AG04449 (cell line): ENCODE data around the gene ZNF775.

ENCODE experiments used
- CTCF ChIA-PET: fragments of 350-600 bp; formaldehyde crosslinking; extraction: SDS; loops from one replicate; lab custom pipeline; 2021; ENCODE audit warnings: antibody characterized with exemption; lab: Yijun Ruan, JAX
- POLR2A ChIA-PET: fragments of 400-600, 350-600 bp; formaldehyde crosslinking; extraction: SDS; loops from one replicate; lab custom pipeline; 2020; ENCODE audit warnings: antibody characterized with exemption, inconsistent platforms; lab: Yijun Ruan, JAX
- DNase-seq: peaks from one replicate; pipeline ENCODE4 v3.0.0-alpha.2; 2010; ENCODE audit warnings: low read depth, low spot score
- H3K4me3 ChIP-seq: 2 replicates; pipeline ENCODE4 v1.5.1; 2011; ENCODE audit warnings: low read depth, mild to moderate bottlenecking, control low read depth, low read length
- TF ChIP-seq, protein P1 (sequence below): IDR thresholded peaks from one replicate; pipeline ENCODE4 v1.5.1; 2011; ENCODE audit warnings: mild to moderate bottlenecking, moderate library complexity, low read length, control low read depth, inconsistent platforms; ENCODE audit not compliant: insufficient read depth; ENCODE audit errors: missing control alignments

The ZNF775 gene

DNA sequence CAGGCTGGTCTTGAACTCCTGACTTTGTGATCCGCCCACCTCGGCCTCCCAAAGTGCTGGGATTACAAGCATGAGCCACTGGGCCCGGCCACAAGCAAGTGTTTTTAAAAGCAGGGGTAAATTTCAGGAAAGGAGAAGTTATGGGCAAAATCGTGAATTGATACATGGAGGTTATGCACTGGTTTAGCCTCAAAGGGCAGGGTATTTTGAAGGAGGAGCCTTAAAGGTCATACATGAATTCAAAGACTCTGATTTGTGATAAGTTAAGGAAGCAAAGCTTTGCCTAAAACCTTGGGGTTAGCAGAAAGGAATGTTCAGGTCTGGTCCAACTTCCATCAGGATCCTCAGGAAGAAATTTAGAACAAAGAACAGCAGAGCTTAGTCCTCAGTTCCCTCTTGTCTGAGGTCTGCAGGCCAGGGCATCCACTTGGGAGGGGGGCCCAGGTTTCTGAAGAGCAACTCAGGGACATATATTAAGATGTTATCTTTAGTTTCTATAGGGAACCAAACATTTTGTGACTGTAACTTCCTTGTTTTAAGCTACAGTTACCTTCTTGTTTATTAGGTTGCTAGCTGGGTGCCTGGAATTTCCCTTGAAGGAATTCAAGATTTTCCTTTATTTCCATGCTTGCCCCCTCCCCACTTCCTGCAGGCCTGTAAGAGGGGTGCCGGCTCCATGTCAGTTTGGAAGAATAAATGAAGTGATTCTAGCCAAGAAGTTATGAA is 13.3 kb upstream of the ZNF775 start:
- ChIA-PET CTCF (interaction anchor here (0.9 to 4.9 kb wide), 4 partner anchors 10 to 66 kb away, joined by 3 to 37 read pairs (median 4); no protein-coding TSS in a partner anchor), POLR2A (no interaction called here)

DNA sequence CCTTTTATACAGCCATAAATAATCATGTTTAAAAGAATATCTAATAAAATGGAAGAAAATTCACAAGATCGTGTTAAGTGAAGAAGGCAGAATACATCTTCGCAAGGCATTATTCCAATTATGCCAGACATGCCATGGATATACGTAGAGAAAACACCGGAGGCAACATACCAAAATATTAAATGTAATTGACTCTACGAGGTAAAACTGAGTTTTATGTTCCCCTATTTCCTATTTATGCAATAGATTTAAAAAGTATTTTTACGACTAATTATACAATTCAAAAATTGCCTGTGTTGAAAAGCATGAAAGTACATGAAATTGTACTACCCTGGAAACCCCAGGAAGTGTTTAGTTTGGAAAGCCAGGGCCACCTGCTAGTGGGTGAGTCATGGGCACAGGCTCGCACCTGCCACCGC is 11.4 kb upstream of the ZNF775 start:
- ChIA-PET CTCF (interaction anchor here (2.4 to 4.9 kb wide), 3 partner anchors 10 to 36 kb away, joined by 15 to 37 read pairs (median 28); a partner anchor contains a TSS), POLR2A (interaction anchor here (2.3 kb wide), 1 partner anchor 38 kb away, joined by 10 read pairs; a partner anchor contains a TSS)
- H3K4me3 ChIP-seq, result peak overlapping the region; percentile 89
- TF ChIP-seq, protein P1, sequence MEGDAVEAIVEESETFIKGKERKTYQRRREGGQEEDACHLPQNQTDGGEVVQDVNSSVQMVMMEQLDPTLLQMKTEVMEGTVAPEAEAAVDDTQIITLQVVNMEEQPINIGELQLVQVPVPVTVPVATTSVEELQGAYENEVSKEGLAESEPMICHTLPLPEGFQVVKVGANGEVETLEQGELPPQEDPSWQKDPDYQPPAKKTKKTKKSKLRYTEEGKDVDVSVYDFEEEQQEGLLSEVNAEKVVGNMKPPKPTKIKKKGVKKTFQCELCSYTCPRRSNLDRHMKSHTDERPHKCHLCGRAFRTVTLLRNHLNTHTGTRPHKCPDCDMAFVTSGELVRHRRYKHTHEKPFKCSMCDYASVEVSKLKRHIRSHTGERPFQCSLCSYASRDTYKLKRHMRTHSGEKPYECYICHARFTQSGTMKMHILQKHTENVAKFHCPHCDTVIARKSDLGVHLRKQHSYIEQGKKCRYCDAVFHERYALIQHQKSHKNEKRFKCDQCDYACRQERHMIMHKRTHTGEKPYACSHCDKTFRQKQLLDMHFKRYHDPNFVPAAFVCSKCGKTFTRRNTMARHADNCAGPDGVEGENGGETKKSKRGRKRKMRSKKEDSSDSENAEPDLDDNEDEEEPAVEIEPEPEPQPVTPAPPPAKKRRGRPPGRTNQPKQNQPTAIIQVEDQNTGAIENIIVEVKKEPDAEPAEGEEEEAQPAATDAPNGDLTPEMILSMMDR, result no peak
- no peak for DNase-seq

More for the DNA sequence above, 13.3 kb upstream of the ZNF775 start:
- no peak for DNase-seq
- TF ChIP-seq, protein P1, result no peak
- no peak overlapping the region for H3K4me3 ChIP-seq

DNA sequence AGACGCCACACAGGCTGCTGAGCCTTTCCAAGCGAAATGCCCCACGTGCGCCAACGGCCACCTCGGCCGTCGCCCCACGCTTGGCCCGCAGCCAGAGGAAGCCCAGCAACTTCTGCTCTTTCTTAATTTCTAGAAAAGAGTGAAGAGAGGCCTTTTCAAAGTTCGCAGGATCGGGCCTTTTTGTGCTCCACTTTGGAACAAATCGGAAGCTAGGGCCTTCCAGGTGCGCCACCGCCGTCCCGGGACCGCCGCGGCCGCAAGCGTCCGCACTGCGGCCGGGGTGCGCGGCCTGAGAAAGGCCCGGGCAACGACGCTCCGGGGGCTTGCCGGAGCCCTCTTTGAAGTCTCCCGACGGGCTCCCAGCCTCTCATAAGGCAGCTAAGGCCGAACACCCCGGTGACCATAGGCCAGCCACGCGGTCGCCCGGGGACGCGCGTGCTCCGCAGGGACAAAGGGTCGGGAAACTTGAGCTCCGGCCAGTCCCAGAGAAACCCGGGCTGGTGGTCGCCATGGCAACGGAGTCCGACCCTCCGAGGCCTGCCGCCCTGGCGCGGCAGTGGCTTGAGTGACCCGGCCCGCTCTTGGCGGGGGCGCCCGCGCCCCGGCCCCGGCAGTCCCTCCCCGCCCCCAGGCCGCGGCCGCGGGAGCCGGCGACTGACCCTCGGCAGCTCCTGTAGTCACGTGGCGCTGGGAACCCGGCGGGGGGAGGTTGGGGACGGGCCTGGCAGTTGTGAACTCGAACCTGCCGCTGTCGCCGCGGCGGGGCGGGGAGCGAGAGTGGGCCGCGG is 10.8 kb upstream of the ZNF775 start, which contains the start of gene REPIN1:
REPIN1 (plus strand) TSS at position 727 of the 788 bp plus-strand sequence. CDS start 890 bp downstream, outside the sequence.
- CTCF ChIA-PET, result interaction anchor here (2.4 to 4.9 kb wide), 3 partner anchors 10 to 35 kb away, joined by 15 to 37 read pairs (median 28); a partner anchor contains a TSS
- DNase-seq, result no peak
- H3K4me3 ChIP-seq, result peak within 1 kb of the TSS; percentile 89
- POLR2A ChIA-PET, result interaction anchor here (1.4 to 2.3 kb wide), 3 partner anchors 10 to 38 kb away, joined by 4 to 12 read pairs (median 10); a partner anchor contains a TSS
- TF ChIP-seq, protein P1, result no peak

DNA sequence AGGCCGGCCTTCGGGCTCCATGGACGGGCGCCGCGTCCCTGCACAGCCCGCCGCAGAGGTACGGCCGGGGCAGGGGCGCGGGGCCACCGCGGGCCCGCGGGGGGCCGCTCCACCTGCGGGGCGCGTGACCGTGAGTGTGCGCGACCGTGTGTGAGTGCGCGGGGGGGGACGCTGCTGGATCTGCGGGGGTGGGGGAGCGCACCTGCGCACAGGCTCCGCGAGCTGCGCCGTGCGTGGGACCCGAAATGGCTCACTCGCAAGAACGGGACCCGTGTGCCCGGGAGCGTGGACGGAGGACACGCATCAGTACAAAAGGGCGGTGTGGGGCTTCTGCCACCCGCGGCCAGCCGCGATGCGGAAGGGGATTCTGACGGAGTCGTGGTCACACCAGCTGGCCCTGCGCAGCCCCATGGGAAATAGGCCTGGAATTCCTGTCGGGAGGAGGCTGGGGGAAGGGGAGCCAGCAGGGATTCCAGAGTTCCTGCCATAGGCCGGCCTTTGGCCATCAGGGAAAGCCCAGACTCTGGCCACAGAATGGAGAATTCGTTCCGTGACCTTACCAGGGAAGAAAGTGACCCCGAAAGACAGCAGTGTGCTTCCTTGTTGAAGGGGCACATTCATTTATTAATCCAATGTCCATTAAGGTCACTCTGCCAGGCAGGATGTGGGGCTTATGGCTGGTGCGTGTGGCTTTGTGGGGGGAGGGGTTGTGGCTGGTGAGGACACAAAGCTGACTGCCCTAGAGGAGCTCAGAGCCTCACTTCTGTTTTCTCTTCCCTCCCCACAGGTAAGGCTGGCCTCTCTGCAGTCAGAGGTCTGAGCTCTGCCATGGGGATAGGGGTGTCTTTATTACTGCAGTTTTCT is 10.0 kb upstream of the ZNF775 start:
- POLR2A ChIA-PET, result interaction anchor here (0.7 to 2.3 kb wide), 4 partner anchors 9 to 37 kb away, joined by 3 to 12 read pairs (median 7); a partner anchor contains a TSS
- DNase-seq, result no peak
- H3K4me3 ChIP-seq, result peak overlapping the region; percentile 89
- TF ChIP-seq, protein P1, result no peak
- CTCF ChIA-PET, result interaction anchor here (1.0 to 4.9 kb wide), 4 partner anchors 9 to 38 kb away, joined by 3 to 37 read pairs (median 22); a partner anchor contains a TSS

DNA sequence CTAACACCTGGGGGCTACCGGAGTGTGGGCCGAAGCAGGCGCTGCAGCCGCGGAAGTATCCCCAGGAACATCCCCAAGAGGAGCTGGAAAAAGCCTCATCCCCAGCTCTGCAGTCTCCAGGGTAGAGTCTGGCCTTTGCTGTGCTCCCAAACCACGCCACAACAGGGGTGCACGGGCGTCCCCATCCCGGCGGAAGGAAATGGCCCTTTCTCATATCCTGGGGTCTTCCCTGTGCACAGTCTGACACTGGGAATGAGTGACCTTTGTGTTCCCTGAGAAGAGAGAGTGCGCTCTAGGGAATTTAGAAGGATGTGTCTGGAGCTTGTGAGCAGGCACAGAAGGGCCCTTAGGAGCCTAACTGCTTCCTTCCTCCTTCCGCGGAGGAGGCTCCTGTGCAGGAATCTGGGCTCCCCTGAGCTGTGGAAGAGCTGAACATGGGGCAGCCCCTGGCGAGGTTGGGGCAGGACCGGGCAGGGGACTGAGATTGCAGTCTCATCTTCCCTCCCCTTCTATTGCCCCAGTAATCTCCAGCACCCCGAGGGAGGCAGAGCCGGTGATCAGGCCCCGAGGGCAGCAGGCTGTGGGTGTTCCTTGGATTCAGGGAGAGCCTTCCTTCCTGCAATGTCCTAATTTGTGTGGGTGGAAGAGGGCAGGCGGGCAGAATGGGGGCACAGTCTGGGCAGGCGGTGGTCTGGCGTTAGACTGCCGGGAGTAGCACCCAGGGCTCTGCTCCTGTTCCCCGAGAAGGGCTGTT is 9.2 kb upstream of the ZNF775 start:
- TF ChIP-seq, protein P1, result no peak
- peak overlapping the region; percentile 89 for H3K4me3 ChIP-seq
- DNase-seq, result no peak
- POLR2A ChIA-PET, result interaction anchor here (0.7 to 2.3 kb wide), 3 partner anchors 8 to 36 kb away, joined by 3 to 12 read pairs (median 10); a partner anchor contains a TSS
- CTCF ChIA-PET, result interaction anchor here (0.8 to 3.4 kb wide), 6 partner anchors 8 to 49 kb away, joined by 3 to 28 read pairs (median 4); a partner anchor contains a TSS
